Smooth muscle cell (in vitro differentiated cells): ENCODE results near the gene DNAJC6. TPM values are rescaled to one million over a fixed set of nuclear protein-coding genes. Genes with fewer than 3 reads are reported as not detected.

Experiments
- DNase-seq: peaks from one replicate; lab custom pipeline; 2025; ENCODE audit not compliant: unreplicated experiment; lab: John Stamatoyannopoulos, UW
- H2AFZ ChIP-seq: fragments of 200-600 bp; sonication (generic); 2 replicates; pipeline ENCODE4 v1.6.0; 2016; ENCODE audit warnings: antibody characterized with exemption, low read depth, mild to moderate bottlenecking
- H3F3A ChIP-seq: fragments of 200-600 bp; sonication (generic); 2 replicates; pipeline ENCODE4 v1.6.0; 2017; ENCODE audit warnings: antibody characterized with exemption, low read depth
- H3K27ac ChIP-seq: fragments of 200-600 bp; sonication (generic); 2 replicates; pipeline ENCODE4 v1.5.1; 2016; ENCODE audit warnings: low read depth, mild to moderate bottlenecking
- H3K27me3 ChIP-seq: fragments of 200-600 bp; sonication (generic); 2 replicates; pipeline ENCODE4 v1.6.1; 2016; ENCODE audit warnings: low read depth, mild to moderate bottlenecking
- H3K36me3 ChIP-seq: fragments of 200-600 bp; sonication (generic); 2 replicates; pipeline ENCODE4 v1.5.1; 2016; ENCODE audit warnings: low read depth
- H3K4me1 ChIP-seq: fragments of 200-600 bp; sonication (generic); 2 replicates; pipeline ENCODE4 v1.5.1; 2016; ENCODE audit warnings: low read depth
- H3K4me2 ChIP-seq: fragments of 200-600 bp; sonication (generic); 2 replicates; pipeline ENCODE4 v1.6.0; 2016; ENCODE audit warnings: mild to moderate bottlenecking
- H3K4me3 ChIP-seq: fragments of 200-600 bp; sonication (generic); 2 replicates; pipeline ENCODE4 v1.5.1; 2016; ENCODE audit warnings: mild to moderate bottlenecking
- H3K79me2 ChIP-seq: fragments of 200-600 bp; sonication (generic); 2 replicates; pipeline ENCODE4 v1.6.0; 2016; ENCODE audit warnings: low read depth, mild to moderate bottlenecking
- H3K9ac ChIP-seq: fragments of 200-600 bp; sonication (generic); 2 replicates; pipeline ENCODE4 v1.6.0; 2016; ENCODE audit warnings: low read depth
- H3K9me3 ChIP-seq: fragments of 200-600 bp; sonication (generic); replicated peaks from 2 replicates; pipeline ENCODE4 v1.5.1; 2016; ENCODE audit warnings: low read depth
- H4K20me1 ChIP-seq: fragments of 200-600 bp; sonication (generic); 2 replicates; pipeline ENCODE4 v1.6.0; 2016; ENCODE audit warnings: low read depth
- CTCF ChIP-seq: fragments of 200-600 bp; sonication (generic); IDR thresholded peaks from 2 replicates; pipeline ENCODE4 v1.5.1; 2017; ENCODE audit warnings: borderline replicate concordance, mild to moderate bottlenecking, antibody characterized with exemption; ENCODE audit not compliant: insufficient read depth, poor library complexity, severe bottlenecking
- WGBS: methylation state at CpG from one replicate; pipeline ENCODE4 v1.1.7; 2016; ENCODE audit warnings: low lambda C conversion rate; 5-methylcytosine and 5-hydroxymethylcytosine counted together
- polyA plus RNA-seq: library from polyadenylated mRNA; unstranded; fragments of >200 nt; fragmentation: Nextera tagmentation; extraction: Ambion mirVana; gene quantifications from 2 replicates; pipeline ENCODE4 v1.2.1, GENCODE V29; 2016
- total RNA-seq: library from RNA; depleted of rRNA; stranded (reverse); fragments of >200 nt; gene quantifications from 2 replicates; pipeline ENCODE4 v1.2.3, GENCODE V29; 2014

Gene DNAJC6
- total and polyA plus RNA-seq, 2 experiments from 2014 or later, result 0.70 to 7.8 TPM

- Histone ChIP-seq H3K4me3 (no peak overlapping the region), H3K9me3 (no peaks in the 10 kb centered on the region), H4K20me1 (no peaks in the 10 kb centered on the region), H3F3A (no peaks in the 10 kb centered on the region), H3K27me3 (no peaks in the 10 kb centered on the region), H3K4me1 (no peaks in the 10 kb centered on the region), H3K79me2 (no peaks in the 10 kb centered on the region), H3K36me3 (no peaks in the 10 kb centered on the region), H3K9ac (no peak overlapping the region), H3K4me2 (no peak overlapping the region), H3K27ac (no peak overlapping the region), H2AFZ (no peak overlapping the region)
- DNase-seq, result no peak
- 7% methylated on average over 1 of the region's 1 CpG for WGBS
- no peak for TF ChIP-seq CTCF
These were observed 10.0 kb upstream of the DNAJC6 start for GRCh38 chr1:65299328-65299727.

DNA sequence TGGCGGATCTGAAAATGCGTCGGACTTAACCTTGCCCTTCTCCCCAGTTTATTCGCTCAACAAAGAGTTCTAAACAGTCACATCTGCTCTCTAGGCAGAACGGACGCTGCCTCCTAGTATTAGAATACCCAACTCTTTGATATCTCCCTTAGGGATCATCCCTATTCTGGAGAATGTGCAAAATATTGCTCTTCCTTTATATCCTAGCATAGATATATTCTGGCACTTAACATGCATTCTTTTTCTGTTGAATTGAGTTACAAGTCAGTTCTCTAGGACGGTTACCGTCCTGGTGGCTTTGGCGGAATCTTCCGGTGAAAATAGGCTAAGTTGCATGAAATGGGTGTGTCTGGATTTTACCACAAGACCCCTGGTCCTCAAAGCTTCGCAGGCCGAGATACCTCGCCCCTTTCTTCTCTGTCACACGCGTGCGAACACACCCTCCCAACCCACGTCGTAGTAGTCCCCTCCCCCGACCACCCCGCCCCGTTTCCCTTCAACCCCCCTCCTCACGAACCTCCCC is 501 bp upstream of the DNAJC6 start:
- peak overlapping the region; percentile 73 for H3K4me3 ChIP-seq

GRCh38 chr1:65310078-65310587 is 790 bp downstream of the DNAJC6 start:
- Histone ChIP-seq H3F3A (no peaks in the 10 kb centered on the region), H2AFZ (no peak overlapping the region), H3K4me2 (peak overlapping the region; percentile 100), H3K27ac (no peak overlapping the region), H3K79me2 (no peaks in the 10 kb centered on the region), H3K4me3 (peak overlapping the region; percentile 73), H3K27me3 (peaks cover 24% of the 10 kb centered on the region), H3K36me3 (no peaks in the 10 kb centered on the region), H3K4me1 (peaks cover 4% of the 10 kb centered on the region), H4K20me1 (peaks cover 21% of the 10 kb centered on the region), H3K9me3 (no peaks in the 10 kb centered on the region), H3K9ac (no peak overlapping the region)
- WGBS, result 8% methylated on average over 4 of the region's 12 CpGs
- TF ChIP-seq CTCF, result no peak
- no peak for DNase-seq

More for the DNA sequence above, 501 bp upstream of the DNAJC6 start:
- WGBS, result 9% methylated on average over 18 of the region's 22 CpGs
- DNase-seq, result no peak
- H4K20me1 ChIP-seq, result peaks cover 21% of the 10 kb centered on the region
- H3F3A ChIP-seq, result no peaks in the 10 kb centered on the region
- H3K79me2 ChIP-seq, result no peaks in the 10 kb centered on the region
- H3K27me3 ChIP-seq, result peaks cover 24% of the 10 kb centered on the region
- no peak for TF ChIP-seq CTCF
- H2AFZ ChIP-seq, result no peak overlapping the region
- no peak overlapping the region for H3K27ac ChIP-seq
- no peaks in the 10 kb centered on the region for H3K36me3 ChIP-seq
- no peak overlapping the region for H3K9ac ChIP-seq
- peak overlapping the region; percentile 100 for H3K4me2 ChIP-seq
- H3K4me1 ChIP-seq, result peaks cover 4% of the 10 kb centered on the region
- no peaks in the 10 kb centered on the region for H3K9me3 ChIP-seq

DNA sequence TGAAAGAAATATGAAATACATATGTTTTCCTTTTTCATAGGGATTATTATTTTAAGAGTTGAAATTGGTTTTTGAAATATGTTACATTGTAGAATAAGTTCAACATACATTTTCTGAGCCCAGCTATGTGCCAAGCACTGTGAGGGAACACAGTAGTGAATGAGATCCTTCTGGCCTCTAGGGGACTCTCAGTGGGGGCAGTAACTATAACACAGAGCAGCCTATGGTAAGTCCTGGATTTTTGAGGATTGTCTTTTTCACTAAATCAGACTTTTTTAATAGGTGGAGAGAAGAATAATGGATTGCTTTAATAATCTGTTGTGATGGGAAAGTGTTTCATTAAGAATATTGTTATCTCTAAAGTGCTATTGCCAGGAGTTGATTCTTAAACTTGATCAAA is 2.4 kb downstream of the DNAJC6 start:
- no peak overlapping the region for H2AFZ ChIP-seq
- H3K27me3 ChIP-seq, result peaks cover 24% of the 10 kb centered on the region
- no peak overlapping the region for H3K27ac ChIP-seq
- DNase-seq, result no peak
- no peak overlapping the region for H3K4me3 ChIP-seq
- no peak overlapping the region for H3K9ac ChIP-seq
- no peaks in the 10 kb centered on the region for H3K9me3 ChIP-seq
- no peaks in the 10 kb centered on the region for H3K36me3 ChIP-seq
- H3K4me2 ChIP-seq, result no peak overlapping the region
- H3F3A ChIP-seq, result no peaks in the 10 kb centered on the region
- H3K4me1 ChIP-seq, result peaks cover 4% of the 10 kb centered on the region
- H3K79me2 ChIP-seq, result no peaks in the 10 kb centered on the region
- peaks cover 21% of the 10 kb centered on the region for H4K20me1 ChIP-seq
- no peak for TF ChIP-seq CTCF
